A549 (cell line): ENCODE measurements around the gene RBBP5.

Experiments
- BHLHE40 ChIP-seq: IDR thresholded peaks from 2 replicates; pipeline ENCODE4 v1.6.1; 2012; ENCODE audit warnings: low read depth, low read length, inconsistent platforms
- CBX8 ChIP-seq: fragments of 200-600 bp; sonication (generic); IDR thresholded peaks from 2 replicates; pipeline ENCODE4 v1.6.1; 2016
- CHD2 ChIP-seq: fragments of 150-350 bp; IDR thresholded peaks from 2 replicates; pipeline ENCODE4 v1.6.1; 2014; ENCODE audit warnings: low read length; ENCODE audit not compliant: partially characterized antibody
- EHMT2 ChIP-seq: fragments of 200-600 bp; sonication (generic); IDR thresholded peaks from 2 replicates; pipeline ENCODE4 v1.6.1; 2016; ENCODE audit warnings: antibody characterized with exemption, low read depth, mild to moderate bottlenecking, moderate library complexity
- EP300 ChIP-seq, 2 experiments: fragments of >200 bp; sonication (Bioruptor Twin); formaldehyde crosslinking; IDR thresholded peaks; 2 replicates in 1 of 2; 3 replicates in 1 of 2; pipeline ENCODE4 v1.6.1; 2016 to 2017
- HOXA7 ChIP-seq: fragments of 250-450 bp; sonication (Bioruptor Pico); IDR thresholded peaks from 2 replicates; pipeline ENCODE4 v1.5.0; 2020; ENCODE audit warnings: mild to moderate bottlenecking, moderate library complexity
- JUN ChIP-seq, 2 experiments: fragments of >200 bp; sonication (Bioruptor Twin); formaldehyde crosslinking; IDR thresholded peaks; 2 replicates in 1 of 2; 3 replicates in 1 of 2; pipeline ENCODE4 v1.6.1; 2016 to 2017
- KDM1A ChIP-seq: fragments of 200-600 bp; sonication (generic); IDR thresholded peaks from 2 replicates; pipeline ENCODE4 v1.6.1; 2016; ENCODE audit warnings: low read depth, mild to moderate bottlenecking
- MYC ChIP-seq: IDR thresholded peaks from 2 replicates; pipeline ENCODE4 v1.6.1; 2012; ENCODE audit warnings: mild to moderate bottlenecking, inconsistent platforms, low read length, improper control_type of control experiment, borderline replicate concordance
- PHF8 ChIP-seq: fragments of 200-600 bp; sonication (generic); IDR thresholded peaks from 2 replicates; pipeline ENCODE4 v1.6.1; 2016; ENCODE audit warnings: low read depth, mild to moderate bottlenecking, antibody characterized with exemption, moderate library complexity, borderline replicate concordance
- POLR2A ChIP-seq: IDR thresholded peaks from 2 replicates; pipeline ENCODE4 v1.6.1; 2012; ENCODE audit warnings: mild to moderate bottlenecking, low read length
- SREBF2 ChIP-seq: fragments of 450-650 bp; IDR thresholded peaks from 2 replicates; pipeline ENCODE4 v1.6.1; 2014; ENCODE audit warnings: mild to moderate bottlenecking, moderate library complexity
- TF ChIP-seq, protein P1 (sequence below): fragments of >200 bp; sonication (Bioruptor Twin); formaldehyde crosslinking; IDR thresholded peaks from 3 replicates; pipeline ENCODE4 v1.5.1; 2016
- TF ChIP-seq, protein P2 (sequence below): fragments of >200 bp; sonication (Bioruptor Twin); formaldehyde crosslinking; IDR thresholded peaks from 3 replicates; pipeline ENCODE4 v1.6.1; 2016

DNA sequence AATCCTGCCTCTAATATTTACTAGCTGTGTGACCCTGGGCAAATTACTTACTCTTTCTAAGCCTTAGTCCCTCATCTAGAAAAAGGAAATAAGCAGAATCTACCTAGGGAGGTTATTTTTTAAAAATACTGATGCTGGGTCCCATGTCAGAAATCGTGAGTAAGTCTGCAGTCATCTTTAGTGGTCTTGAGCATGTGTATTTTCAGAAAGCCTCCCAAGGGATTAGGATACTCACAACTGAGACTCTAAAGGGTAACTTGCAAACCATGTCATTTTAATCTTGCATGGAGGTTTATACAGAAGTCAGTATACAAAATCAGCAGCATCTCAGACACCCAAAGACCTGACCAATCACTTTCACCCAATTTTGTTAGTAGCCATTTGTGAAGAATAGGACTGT, 46.5 kb upstream of the RBBP5 start:
- TF ChIP-seq, protein P1, sequence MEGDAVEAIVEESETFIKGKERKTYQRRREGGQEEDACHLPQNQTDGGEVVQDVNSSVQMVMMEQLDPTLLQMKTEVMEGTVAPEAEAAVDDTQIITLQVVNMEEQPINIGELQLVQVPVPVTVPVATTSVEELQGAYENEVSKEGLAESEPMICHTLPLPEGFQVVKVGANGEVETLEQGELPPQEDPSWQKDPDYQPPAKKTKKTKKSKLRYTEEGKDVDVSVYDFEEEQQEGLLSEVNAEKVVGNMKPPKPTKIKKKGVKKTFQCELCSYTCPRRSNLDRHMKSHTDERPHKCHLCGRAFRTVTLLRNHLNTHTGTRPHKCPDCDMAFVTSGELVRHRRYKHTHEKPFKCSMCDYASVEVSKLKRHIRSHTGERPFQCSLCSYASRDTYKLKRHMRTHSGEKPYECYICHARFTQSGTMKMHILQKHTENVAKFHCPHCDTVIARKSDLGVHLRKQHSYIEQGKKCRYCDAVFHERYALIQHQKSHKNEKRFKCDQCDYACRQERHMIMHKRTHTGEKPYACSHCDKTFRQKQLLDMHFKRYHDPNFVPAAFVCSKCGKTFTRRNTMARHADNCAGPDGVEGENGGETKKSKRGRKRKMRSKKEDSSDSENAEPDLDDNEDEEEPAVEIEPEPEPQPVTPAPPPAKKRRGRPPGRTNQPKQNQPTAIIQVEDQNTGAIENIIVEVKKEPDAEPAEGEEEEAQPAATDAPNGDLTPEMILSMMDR: no peak
- no peak for TF ChIP-seq BHLHE40
- TF ChIP-seq POLR2A: no peak
- no peak for TF ChIP-seq CHD2
- no peak for TF ChIP-seq CBX8
- no peak for TF ChIP-seq KDM1A
- no peak for TF ChIP-seq EHMT2
- TF ChIP-seq EP300 (IDR thresholded peaks at IDR 0.05): no peak
- TF ChIP-seq PHF8: no peak
- TF ChIP-seq, protein P2, sequence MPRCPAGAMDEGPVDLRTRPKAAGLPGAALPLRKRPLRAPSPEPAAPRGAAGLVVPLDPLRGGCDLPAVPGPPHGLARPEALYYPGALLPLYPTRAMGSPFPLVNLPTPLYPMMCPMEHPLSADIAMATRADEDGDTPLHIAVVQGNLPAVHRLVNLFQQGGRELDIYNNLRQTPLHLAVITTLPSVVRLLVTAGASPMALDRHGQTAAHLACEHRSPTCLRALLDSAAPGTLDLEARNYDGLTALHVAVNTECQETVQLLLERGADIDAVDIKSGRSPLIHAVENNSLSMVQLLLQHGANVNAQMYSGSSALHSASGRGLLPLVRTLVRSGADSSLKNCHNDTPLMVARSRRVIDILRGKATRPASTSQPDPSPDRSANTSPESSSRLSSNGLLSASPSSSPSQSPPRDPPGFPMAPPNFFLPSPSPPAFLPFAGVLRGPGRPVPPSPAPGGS: no peak
- TF ChIP-seq JUN (IDR thresholded peaks at IDR 0.05): no peak
- no peak for TF ChIP-seq SREBF2
- no peak for TF ChIP-seq MYC
- TF ChIP-seq HOXA7 (CRISPR knock-in tag): no peak
